Lung (tissue), 12 donors: ENCODE results near the gene CXCR6. TPM values are rescaled to one million over a fixed set of nuclear protein-coding genes. Genes with fewer than 3 reads are reported as not detected.

ENCODE experiments used
- ATAC-seq: fragments of 200-7000 bp; cut with Tn5 transposase; one replicate; pipeline ENCODE4 v1.9.1; 2020; ENCODE audit warnings: moderate number of reproducible peaks; ENCODE audit not compliant: insufficient read depth, low FRiP score
- DNase-seq, 3 donors: peaks; one replicate each; pipeline ENCODE4 v3.0.0-alpha.2; 2013 to 2017
- H3K27ac ChIP-seq, 2 donors: one replicate each; pipeline ENCODE4 v1.5.1; 2013; ENCODE audit warnings: mild to moderate bottlenecking in 2 of 2, moderate library complexity in 2 of 2, control low read depth in 1 of 2, inconsistent platforms in 1 of 2, low read depth in 1 of 2, low read length in 1 of 2
- H3K27me3 ChIP-seq, 3 donors: one replicate each; pipeline ENCODE4 v1.5.1; 2013; ENCODE audit warnings: low read length in 2 of 3; ENCODE audit not compliant: control insufficient read depth in 3 of 3, insufficient read depth in 3 of 3
- H3K36me3 ChIP-seq, 4 donors: one replicate each; pipeline ENCODE4 v1.5.1; 2013; ENCODE audit warnings: low read length in 4 of 4, mild to moderate bottlenecking in 1 of 4, moderate library complexity in 1 of 4; ENCODE audit not compliant: control insufficient read depth in 4 of 4, insufficient read depth in 4 of 4
- H3K4me1 ChIP-seq, 5 donors: one replicate each; pipeline ENCODE4 v1.5.1; 2013; ENCODE audit warnings: low read length in 5 of 5, mild to moderate bottlenecking in 2 of 5, moderate library complexity in 1 of 5; ENCODE audit not compliant: control insufficient read depth in 5 of 5, insufficient read depth in 5 of 5
- H3K4me3 ChIP-seq: one replicate; pipeline ENCODE4 v1.5.1; 2013; ENCODE audit warnings: mild to moderate bottlenecking, control low read depth, moderate library complexity
- H3K9ac ChIP-seq, 2 donors: one replicate each; pipeline ENCODE4 v1.5.1; 2013; ENCODE audit warnings: low read length in 2 of 2, control low read depth in 1 of 2; ENCODE audit not compliant: insufficient read depth in 1 of 2
- H3K9me3 ChIP-seq, 4 donors: one replicate each; pipeline ENCODE4 v1.5.1; 2013; ENCODE audit warnings: low read length in 3 of 4, mild to moderate bottlenecking in 1 of 4, moderate library complexity in 1 of 4; ENCODE audit not compliant: control insufficient read depth in 4 of 4, insufficient read depth in 3 of 4
- WGBS, 2 donors: extraction: QIAGEN DNeasy Blood & Tissue Kit; methylation state at CpG; one replicate each; pipeline ENCODE4 v1.1.7; 2013; 5-methylcytosine and 5-hydroxymethylcytosine counted together
- polyA plus RNA-seq, 2 donors: library from polyadenylated mRNA; stranded (reverse); fragments of 200-250 nt; gene quantifications; one replicate each; pipeline ENCODE4 v1.2.1, GENCODE V29; 2013
- total RNA-seq, 2 donors: library from RNA; depleted of rRNA in 1 of 2; stranded (reverse); fragments of >200 nt in 1 of 2; gene quantifications; one replicate each; pipeline ENCODE4 v1.2.1, GENCODE V29; 2014 to 2021
- TF ChIP-seq, protein P1 (sequence below): IDR thresholded peaks from 2 replicates; pipeline ENCODE4 v1.5.1; 2012; ENCODE audit warnings: mild to moderate bottlenecking; ENCODE audit errors: control extremely low read depth, extremely low read depth
- donor health status: control.
- donor health status: control.
- donor health status: Bipolar disorder and iron deficiency.
- donor health status: healthy.
- donor health status: DM: yes; HTN: yes; CAD: no.

The CXCR6 gene
- total and polyA plus RNA-seq, 4 donors = 1.0 to 4.3 (median 2.0) TPM

DNA sequence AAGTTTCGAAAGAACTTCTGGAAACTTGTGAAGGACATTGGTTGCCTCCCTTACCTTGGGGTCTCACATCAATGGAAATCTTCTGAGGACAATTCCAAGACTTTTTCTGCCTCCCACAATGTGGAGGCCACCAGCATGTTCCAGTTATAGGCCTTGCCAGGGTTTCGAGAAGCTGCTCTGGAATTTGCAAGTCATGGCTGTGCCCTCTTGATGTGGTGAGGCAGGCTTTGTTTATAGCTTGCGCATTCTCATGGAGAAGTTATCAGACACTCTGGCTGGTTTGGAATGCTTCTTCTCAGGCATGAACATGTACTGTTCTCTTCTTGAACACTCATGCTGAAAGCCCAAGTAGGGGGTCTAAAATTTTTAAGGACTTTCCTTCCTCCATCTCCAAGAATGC is 4.1 kb downstream of the CXCR6 start:
- DNase-seq (no peak), ATAC-seq (no peak)
- Histone ChIP-seq H3K9ac (no peak overlapping the region), H3K36me3 (peaks cover 10 to 47% (median 20%) of the 10 kb centered on the region in 4 donors), H3K4me1 (peaks cover 0 to 14% (median 4%) of the 10 kb centered on the region in 5 donors), H3K27ac (no peak overlapping the region), H3K4me3 (no peak overlapping the region), H3K9me3 (no peaks in the 10 kb centered on the region), H3K27me3 (no peaks in the 10 kb centered on the region)
- TF ChIP-seq, protein P1, sequence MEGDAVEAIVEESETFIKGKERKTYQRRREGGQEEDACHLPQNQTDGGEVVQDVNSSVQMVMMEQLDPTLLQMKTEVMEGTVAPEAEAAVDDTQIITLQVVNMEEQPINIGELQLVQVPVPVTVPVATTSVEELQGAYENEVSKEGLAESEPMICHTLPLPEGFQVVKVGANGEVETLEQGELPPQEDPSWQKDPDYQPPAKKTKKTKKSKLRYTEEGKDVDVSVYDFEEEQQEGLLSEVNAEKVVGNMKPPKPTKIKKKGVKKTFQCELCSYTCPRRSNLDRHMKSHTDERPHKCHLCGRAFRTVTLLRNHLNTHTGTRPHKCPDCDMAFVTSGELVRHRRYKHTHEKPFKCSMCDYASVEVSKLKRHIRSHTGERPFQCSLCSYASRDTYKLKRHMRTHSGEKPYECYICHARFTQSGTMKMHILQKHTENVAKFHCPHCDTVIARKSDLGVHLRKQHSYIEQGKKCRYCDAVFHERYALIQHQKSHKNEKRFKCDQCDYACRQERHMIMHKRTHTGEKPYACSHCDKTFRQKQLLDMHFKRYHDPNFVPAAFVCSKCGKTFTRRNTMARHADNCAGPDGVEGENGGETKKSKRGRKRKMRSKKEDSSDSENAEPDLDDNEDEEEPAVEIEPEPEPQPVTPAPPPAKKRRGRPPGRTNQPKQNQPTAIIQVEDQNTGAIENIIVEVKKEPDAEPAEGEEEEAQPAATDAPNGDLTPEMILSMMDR = no peak
- 89 to 92% methylated on average over 3 of the region's 3 CpGs for WGBS, 2 donors

DNA sequence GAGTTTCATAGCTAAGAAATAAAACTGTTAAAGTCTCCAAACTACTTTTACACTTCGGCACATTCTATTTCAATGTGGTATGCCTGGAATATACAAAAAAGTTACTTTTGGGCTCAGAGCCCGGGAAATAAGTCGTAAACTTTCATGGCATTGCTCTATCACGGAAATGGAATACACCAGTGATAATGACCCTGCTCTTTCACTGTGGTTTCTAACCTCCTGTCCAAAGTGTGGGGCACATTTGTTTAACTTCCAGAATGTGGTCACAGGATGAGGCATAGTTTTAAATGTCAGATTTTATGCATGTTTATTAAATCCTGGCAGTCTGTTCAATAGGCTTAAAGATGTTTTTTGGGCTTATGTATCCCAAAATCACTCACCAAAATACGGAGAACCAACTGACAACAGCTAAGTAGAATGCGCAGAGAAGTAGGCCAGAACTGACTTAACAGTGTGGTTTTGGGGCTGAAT is 5.1 kb downstream of the CXCR6 start:
- no peaks in the 10 kb centered on the region for H3K9me3 ChIP-seq
- DNase-seq (peak in 2 of 3 donors; percentile 69), ATAC-seq (no peak)
- no peak overlapping the region for H3K4me3 ChIP-seq
- TF ChIP-seq, protein P1 = no peak
- peaks cover 0 to 14% (median 0%) of the 10 kb centered on the region in 5 donors for H3K4me1 ChIP-seq
- H3K27ac ChIP-seq = no peak overlapping the region
- no peaks in the 10 kb centered on the region for H3K27me3 ChIP-seq
- no peak overlapping the region for H3K9ac ChIP-seq
- peaks cover 10 to 51% (median 28%) of the 10 kb centered on the region in 4 donors for H3K36me3 ChIP-seq
- 68 to 84% methylated on average over 6 of the region's 6 CpGs for WGBS, 2 donors

DNA sequence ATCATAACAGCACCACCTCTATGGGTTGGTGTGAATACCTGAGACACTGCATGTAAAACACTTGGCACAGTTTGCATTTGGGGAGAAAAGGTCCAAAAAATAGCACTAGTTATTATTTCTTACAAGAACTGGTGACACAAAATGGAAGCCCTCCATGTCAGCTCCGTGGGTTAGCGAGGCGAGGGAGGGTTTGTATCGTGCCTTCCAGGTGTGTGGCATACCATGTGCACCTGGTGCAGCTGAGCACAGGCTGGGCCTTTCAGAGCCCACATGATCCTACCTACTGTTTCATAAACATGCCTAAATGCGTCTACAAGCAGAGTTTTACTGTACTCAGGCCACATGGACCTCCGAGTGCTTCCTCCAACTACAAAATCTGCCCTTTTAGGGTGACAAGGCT is 5.6 kb downstream of the CXCR6 start:
- Histone ChIP-seq H3K27me3 (no peaks in the 10 kb centered on the region), H3K4me1 (peaks cover 0 to 14% (median 0%) of the 10 kb centered on the region in 5 donors), H3K9ac (no peak overlapping the region), H3K36me3 (peaks cover 15 to 54% (median 30%) of the 10 kb centered on the region in 4 donors), H3K27ac (no peak overlapping the region), H3K4me3 (no peak overlapping the region), H3K9me3 (no peaks in the 10 kb centered on the region)
- DNase-seq = no peak
- ATAC-seq = no peak
- 94 to 97% methylated on average over 6 of the region's 6 CpGs for WGBS, 2 donors
- TF ChIP-seq, protein P1 = no peak

DNA sequence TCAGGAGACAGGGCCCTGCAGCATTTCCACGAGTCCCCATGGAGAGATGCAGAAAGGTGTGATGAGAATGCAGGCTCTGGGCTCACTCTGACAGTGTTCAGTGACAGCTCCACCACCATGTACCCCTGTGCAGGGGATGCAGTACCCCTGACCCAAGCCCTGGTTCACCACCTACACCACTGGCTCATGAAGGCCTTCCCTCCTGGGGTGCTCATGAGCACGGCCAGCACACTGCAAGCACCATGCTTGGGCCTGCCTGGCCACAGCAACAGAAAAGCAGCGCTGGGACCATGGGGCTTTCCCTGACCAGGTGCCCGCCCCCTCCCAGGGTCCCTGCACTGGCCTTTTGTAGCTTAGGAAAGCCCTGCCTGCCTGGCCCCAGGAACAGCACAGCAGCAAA is 6.2 kb downstream of the CXCR6 start:
- DNase-seq (no peak), ATAC-seq (no peak)
- H3K27me3 ChIP-seq = no peaks in the 10 kb centered on the region
- peaks cover 20 to 59% (median 33%) of the 10 kb centered on the region in 4 donors for H3K36me3 ChIP-seq
- TF ChIP-seq, protein P1 = no peak
- H3K9me3 ChIP-seq = no peaks in the 10 kb centered on the region
- no peak overlapping the region for H3K27ac ChIP-seq
- WGBS, 2 donors = 94 to 97% methylated on average over 4 of the region's 4 CpGs
- peaks cover 0 to 14% (median 0%) of the 10 kb centered on the region in 5 donors for H3K4me1 ChIP-seq
- H3K9ac ChIP-seq = no peak overlapping the region
- no peak overlapping the region for H3K4me3 ChIP-seq
